ENCODE results near the gene RIMBP2. TPM values are rescaled to one million over a fixed set of nuclear protein-coding genes. Genes with fewer than 3 reads are reported as not detected.

The RIMBP2 gene
- polyA plus RNA-seq, 1 donor, result 1.0 TPM

- no peak for DNase-seq (ENCODE audit: low read depth)
Observed at GRCh38 chr12:130737731-130738130, 21.6 kb upstream of the RIMBP2 start.

- no peak for DNase-seq (ENCODE audit: low read depth)
Observed at GRCh38 chr12:130729344-130729743, 13.2 kb upstream of the RIMBP2 start.

DNA sequence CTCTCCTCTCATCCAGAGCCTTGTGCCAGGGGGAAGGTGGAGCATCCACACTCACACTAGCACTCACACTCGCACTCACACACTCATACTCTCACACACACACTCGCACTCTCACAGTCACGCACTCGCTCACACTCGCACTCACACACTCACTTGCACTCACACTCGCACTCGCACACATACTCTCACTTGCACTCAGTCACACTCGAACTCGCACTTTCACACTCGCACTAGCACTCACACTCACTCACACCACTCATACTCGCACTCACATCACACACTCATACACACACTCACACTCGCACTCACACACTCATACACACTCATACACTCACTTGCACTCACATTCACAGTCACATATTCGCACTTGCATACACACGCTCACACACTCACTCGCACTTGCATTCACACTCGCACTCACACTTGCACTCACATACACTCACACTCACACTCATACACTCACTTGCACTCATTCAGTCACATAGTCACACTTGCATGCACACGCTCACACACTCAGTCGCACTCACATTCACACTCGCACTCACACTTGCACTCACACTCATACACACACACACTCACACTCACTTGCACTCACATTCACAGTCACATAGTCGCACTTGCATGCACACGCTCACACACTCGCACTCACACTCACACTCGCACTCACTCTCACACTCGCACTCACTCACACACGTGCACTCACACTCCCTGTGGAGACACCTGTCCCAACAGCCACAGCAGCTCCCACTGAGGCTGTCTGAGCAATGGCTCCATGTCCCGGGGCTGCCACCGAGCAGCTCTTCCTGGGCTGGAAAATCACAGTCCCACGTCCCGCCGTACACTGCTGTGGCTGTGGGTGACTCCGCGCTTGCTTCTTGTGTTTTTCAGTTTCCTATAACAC lies 12.3 kb upstream of the RIMBP2 start:
- no peak for DNase-seq (ENCODE audit: low read depth)

DNA sequence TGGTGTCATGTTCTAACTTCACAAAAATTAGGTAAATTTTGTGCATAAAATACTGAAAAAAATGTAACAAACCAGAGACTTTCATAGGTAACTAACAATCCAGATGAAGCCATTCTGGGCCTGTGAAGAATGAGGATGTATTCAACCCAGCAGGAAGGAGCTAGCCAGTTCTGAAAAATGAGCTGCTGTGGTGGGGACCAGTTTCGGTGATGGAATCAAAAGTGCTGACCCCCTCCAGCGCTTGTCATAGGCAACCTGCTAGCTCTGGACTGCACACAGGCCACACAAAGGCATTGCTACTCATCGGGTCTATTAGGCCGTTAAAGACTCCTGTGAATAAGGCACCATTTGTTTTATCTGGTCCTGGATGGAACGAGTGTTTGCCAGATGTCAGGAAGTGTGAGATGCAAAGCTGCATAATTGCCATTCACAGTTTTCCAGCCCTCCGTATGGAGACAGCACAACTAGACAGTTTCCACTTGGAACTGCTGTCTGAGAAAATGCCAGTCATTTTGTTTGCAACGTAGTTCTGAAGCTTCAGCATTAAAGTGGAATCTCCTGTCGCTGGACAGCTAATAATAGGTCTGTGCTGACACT lies 3.3 kb upstream of the RIMBP2 start:
- no peak for DNase-seq (ENCODE audit: low read depth)

- DNase-seq (ENCODE audit: low read depth), result no peak
Observed at GRCh38 chr12:130717752-130718151, 1.7 kb upstream of the RIMBP2 start.

DNA sequence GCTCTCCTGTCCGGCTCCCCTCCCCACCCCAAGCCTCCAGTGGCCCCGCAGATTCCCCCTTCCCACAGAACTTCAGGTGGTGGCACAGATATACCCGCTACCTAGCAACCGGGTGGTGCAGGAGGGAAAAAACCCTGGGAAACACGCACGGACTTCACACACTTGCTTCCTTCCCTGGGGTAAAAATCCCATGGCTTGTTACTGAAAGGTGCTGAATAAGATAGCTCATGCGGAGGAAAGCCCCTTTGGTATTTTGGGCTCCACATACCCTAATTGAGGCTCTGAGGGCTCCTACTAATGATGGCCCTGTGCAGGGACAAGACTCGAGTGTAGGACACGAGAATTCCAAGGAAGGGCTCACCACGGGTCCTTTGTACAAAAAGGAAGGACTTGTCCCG lies 869 bp upstream of the RIMBP2 start:
- no peak for DNase-seq (ENCODE audit: low read depth)

DNA sequence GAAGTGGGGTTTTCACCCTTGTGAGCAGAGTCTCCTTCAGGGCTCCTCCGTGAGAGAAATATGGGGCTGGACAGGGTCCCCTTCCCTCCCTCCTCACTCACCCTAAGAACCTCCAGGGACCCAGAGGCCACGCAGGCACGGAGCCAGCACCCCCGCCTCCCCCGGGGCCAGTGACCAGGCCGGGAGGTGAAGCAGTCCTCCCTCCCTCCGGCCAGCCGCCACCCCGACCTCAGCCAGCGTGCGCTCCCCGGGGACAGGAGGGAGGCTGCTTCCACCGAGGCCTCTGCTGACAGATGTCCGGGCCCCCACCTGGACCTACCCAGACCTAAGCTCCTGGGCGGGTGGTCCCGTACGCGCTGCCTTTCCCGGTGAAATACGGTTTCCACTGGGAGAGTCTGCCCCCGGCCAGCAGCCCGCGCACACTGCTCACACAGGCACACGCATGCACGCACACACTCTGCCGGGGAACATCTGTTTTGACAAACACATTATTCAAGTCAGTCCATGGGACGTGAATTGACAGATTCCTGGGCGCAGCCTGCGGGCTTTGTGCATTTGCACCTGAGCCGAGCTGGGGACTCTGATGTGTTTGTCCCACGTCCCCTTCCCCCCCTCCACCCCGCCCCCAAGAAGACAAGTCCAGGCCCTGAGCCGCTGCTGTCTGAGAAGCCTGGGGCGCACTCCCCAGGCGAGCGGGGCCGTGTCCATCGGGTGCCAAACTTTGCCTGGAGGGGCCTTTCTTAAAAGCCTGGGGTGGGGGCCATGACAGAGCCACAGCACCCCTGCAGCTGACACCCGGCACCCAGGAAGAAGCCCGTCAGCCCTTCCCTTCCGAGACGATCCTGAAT lies 725 bp downstream of the RIMBP2 start:
- no peak for DNase-seq (ENCODE audit: low read depth)

DNA sequence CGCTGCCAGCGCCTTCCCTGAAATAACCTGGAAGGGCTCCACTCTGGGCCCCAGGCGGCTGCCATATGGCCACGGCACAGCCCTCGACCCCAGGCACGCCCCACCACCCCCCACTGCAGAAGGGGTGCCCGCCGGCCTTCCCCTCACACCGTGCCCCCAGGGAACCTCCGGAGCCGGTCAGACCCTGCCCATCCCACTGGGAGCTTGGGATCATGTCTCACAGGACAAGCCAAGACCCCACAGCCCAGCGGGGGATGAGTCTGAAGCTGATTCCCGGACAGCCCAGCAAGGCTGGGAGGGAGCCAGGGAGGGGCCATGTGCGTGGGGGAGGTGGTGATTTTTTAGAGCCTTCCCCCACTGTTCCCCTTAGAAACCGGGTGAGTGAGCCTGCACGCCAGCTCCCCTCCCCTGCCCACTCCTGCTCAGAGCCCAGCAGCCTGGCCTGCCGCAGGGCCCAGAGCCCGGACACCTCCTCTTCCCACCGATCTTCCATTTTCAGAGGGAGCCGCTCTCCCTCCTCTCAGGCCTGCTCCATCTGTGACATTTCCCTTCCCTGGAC lies 1.4 kb downstream of the RIMBP2 start:
- no peak for DNase-seq (ENCODE audit: low read depth)

DNA sequence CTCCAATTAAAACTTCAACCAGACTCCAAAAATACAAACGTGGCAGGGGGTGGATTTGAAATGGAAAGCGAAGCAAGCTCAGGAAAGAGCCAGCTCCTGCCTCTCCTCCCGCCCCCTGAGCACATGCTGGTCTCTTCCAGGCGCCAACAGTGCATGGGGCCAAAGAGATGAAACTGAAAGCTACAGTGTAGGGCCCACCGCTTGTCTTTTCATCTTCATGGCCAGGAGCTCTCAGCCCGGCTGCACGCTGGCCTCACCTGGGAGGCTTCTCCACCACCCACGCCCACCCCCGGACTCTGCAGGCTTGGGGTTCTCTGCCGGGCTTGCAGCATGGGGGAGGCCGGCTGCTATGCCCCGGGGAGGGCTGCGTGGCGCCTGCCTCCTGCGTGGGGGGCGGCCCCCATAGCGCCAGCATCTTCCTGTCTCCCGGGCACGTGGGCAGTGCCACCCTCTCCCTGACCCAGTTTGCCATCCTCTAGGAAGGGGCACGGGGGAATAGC lies 2.0 kb downstream of the RIMBP2 start:
- DNase-seq (ENCODE audit: low read depth), result no peak

GRCh38 chr12:130713581-130713991 lies 2.5 kb downstream of the RIMBP2 start:
- DNase-seq (ENCODE audit: low read depth), result no peak

DNA sequence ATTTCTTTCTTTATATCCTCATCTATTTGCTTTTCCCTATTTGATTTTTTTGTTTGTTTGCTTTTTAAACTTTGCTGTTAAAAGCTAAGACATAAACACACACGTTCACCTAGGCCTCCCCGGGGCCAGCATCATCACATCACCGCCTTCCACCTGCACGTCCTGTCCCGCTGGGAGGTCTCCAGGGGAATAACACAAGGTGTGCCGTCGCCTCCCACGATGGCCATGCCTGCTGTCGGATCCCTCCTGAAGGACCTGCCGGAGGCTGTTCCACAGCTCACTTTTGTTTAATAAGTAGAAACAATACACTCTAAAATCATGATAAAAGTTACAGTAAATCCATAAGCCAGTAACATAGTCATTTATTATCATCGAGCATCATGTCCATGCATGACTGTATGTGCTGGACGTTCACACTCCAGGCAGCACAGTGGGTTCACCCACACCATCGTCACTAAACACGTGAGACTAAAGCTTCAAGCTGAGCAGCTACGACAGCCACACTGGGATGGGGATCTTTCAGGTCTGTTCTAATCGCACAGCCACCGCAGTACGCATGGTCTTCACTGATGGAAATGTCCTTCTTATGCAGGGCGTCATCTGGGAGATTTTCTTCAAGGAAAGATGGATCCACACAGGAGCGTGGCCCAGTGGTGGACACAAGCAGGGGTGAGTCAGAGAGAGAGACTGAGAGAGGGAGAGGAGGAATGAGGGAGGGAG lies 3.6 kb downstream of the RIMBP2 start:
- DNase-seq (ENCODE audit: low read depth), result no peak

GRCh38 chr12:130711756-130712155 lies 4.3 kb downstream of the RIMBP2 start:
- no peak for DNase-seq (ENCODE audit: low read depth)

DNA sequence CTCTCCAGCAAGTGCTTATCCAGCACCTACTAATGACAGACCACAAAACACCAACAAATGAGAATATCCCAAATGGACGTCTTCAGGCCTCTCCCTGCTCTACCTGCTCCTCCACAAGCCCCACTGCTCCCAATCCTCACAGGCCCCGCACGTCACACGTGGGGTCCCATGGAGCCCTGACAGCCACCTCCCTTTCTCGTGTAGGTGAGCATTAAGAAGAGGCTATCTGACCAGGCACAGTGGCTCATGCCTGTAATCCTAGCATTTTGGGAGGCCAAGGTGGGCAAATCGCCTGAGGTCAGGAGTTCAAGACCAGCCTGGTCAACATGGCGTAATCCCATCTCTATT lies 5.4 kb downstream of the RIMBP2 start:
- DNase-seq (ENCODE audit: low read depth), result no peak

GRCh38 chr12:130709971-130710732 lies 5.9 kb downstream of the RIMBP2 start:
- no peak for DNase-seq (ENCODE audit: low read depth)

DNA sequence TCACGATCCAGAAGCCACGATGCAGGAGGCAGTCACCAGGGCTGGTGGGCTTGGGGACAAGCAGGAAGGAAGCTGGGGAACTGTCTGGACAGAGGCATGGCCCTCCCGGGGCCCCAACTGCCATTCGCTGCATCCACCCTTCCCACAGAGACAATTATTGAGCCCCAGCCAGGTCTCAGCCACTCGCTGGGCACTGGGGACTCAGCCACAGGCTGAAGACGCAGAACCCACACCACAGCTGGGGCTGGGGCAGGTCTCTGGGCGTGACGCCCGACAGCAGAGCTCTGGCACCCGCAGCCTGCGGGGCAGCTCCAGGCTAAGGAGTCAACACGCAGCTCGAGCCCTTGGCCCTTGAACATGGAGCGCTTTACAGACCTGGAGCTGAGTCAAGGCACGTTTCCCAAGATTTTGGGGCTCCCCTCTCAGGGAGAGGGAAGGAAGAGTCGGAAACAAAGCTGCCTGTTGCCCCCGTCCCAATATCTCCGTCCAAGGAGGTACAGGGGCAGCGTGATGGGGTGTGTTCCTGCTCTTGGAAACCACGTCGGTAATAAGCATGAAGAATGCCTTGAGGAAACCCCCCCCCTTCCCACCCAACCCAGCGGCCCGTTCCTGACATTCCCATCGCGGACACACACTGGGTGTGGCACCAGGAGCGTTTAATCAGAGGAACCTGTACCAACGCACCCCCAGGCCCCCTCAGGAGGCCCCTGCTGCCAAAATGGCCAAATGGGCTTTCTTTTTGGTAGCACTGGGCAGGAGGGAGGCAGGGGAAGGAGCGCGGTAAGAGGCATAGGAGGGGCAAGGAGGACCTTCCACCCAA lies 6.7 kb downstream of the RIMBP2 start:
- no peak for DNase-seq (ENCODE audit: low read depth)

DNA sequence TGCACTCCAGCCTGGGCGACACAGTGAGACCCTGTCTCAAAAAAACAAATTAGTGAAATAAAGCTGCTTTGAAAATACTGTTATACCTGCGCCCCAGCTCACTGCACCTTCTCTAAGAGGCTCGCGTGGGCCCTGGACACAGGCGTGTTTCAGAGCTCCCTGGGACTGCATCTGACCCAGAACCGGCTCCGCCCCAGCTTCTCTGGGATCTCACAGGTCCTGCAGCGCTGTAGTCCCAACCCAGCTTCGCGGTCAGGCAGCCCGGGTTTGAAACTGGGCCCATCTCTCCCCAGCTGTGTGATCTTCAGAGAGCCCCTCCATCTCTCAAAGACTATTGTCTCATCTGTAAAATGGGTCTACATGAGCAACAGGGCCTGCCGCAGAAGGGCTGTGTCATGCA lies 7.5 kb downstream of the RIMBP2 start:
- no peak for DNase-seq (ENCODE audit: low read depth)

DNA sequence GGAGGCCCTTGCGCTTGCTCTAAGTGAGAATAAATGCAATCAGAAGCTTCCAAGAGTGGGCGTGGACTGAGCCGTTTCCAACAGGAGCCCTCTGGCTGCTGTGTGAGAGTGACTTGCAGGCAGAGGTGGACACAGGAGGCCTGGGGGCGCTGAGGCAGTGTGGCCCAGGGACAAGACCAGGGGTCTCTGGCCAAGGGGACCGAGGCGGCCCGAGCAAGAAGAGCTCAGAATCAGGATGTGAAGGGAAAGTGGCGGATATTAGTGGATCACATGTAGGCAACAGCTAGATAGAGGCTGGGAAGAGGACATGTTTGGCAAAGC lies 8.6 kb downstream of the RIMBP2 start:
- no peak for DNase-seq (ENCODE audit: low read depth)

DNA sequence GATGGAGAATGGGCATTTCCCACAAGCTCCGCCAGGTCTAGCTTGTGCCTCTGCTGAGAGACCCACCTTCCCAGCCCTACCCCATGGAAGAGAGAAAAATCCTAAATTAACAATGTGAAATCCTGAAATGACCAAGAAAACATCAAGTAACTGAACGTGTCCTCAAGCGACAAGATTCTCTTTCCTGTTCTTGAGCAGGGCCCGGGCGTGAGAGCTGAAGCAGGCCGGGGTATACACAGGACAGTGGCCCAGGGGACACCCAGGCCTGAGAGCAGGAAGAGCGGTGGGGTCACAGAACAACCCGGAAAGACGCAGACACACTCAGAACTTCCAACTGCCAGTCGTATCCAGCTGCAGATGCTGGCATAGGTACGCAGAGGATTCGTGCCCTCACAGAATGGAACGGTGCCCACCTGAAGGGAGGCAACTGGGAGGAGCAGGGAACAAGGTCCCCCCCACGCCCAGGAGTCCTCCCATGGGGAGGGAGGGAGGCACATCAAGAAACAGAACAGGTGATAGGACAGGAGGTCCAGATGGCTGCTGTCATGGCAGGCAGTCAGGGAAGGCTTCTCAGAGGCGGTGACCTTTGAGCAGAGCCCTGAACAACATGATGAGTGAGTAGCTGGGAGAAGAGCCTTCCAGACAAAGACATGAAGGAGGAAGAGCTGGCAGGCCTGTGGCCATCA lies 9.1 kb downstream of the RIMBP2 start:
- no peak for DNase-seq (ENCODE audit: low read depth)

DNA sequence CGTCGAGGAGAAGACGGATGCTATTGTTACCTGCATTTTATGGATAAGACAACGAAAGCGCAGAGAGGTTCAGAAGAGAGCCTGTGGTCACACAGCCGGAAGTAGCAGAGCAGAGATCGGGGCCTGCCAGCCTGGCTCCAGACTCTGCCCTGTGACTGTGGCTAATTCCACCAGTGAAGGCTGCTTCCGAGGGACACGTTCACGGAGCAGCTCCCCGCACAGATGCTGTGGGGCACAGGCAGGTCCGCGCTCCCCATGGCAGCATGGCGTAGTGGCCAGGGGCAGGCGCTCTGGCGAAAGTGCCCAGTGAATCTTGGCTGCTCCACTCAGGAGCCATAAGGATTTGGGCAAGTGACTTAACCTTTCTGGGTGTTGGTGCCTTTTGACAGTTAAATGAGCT lies 9.8 kb downstream of the RIMBP2 start:
- DNase-seq (ENCODE audit: low read depth), result no peak

All from forelimb muscle (tissue), 1 donor.